Esophagus (tissue), 2 donors: ENCODE measurements around the gene GNA14. TPM values are rescaled to one million over a fixed set of nuclear protein-coding genes. Genes with fewer than 3 reads are reported as not detected.
"Not testable (repeated sequence)": the region's sequence is repeated elsewhere in the genome, so short reads cannot be mapped to it uniquely, and the experiment has no call there.

Experiments
- H3K27ac ChIP-seq, 2 donors: one replicate each; pipeline ENCODE4 v1.5.1; 2013; ENCODE audit warnings: low read depth in 2 of 2, mild to moderate bottlenecking in 2 of 2, inconsistent platforms in 1 of 2, low read length in 1 of 2, moderate library complexity in 1 of 2
- H3K27me3 ChIP-seq, 2 donors: one replicate each; pipeline ENCODE4 v1.6.1; 2013; ENCODE audit warnings: low read length in 2 of 2, control low read depth in 1 of 2, mild to moderate bottlenecking in 1 of 2; ENCODE audit not compliant: insufficient read depth in 2 of 2, control insufficient read depth in 1 of 2
- H3K36me3 ChIP-seq, 2 donors: one replicate each; pipeline ENCODE4 v1.6.1; 2013; ENCODE audit warnings: low read length in 1 of 2; ENCODE audit not compliant: control insufficient read depth in 2 of 2, insufficient read depth in 2 of 2
- H3K4me1 ChIP-seq, 2 donors: one replicate each; pipeline ENCODE4 v1.6.1; 2013; ENCODE audit warnings: low read length in 1 of 2; ENCODE audit not compliant: control insufficient read depth in 2 of 2, insufficient read depth in 2 of 2
- H3K4me3 ChIP-seq, 2 donors: one replicate each; pipeline ENCODE4 v1.5.1; 2013; ENCODE audit warnings: low read length in 2 of 2, mild to moderate bottlenecking in 2 of 2, low read depth in 1 of 2, moderate library complexity in 1 of 2
- H3K9me3 ChIP-seq, 2 donors: one replicate each; pipeline ENCODE4 v1.6.1; 2013; ENCODE audit warnings: mild to moderate bottlenecking in 2 of 2, low read depth in 1 of 2, low read length in 1 of 2, moderate library complexity in 1 of 2; ENCODE audit not compliant: control insufficient read depth in 2 of 2, insufficient read depth in 1 of 2
- WGBS, 2 donors: extraction: QIAGEN DNeasy Blood & Tissue Kit; methylation state at CpG; one replicate each; pipeline ENCODE4 v1.1.7; 2013; 5-methylcytosine and 5-hydroxymethylcytosine counted together
- polyA plus RNA-seq, 2 donors: library from polyadenylated mRNA; stranded (reverse); fragments of 200-250 nt; gene quantifications; one replicate each; pipeline ENCODE4 v1.2.3, GENCODE V29; 2013
- donor health status: healthy with polysubstance abuse.
- donor health status: Bipolar disorder and iron deficiency.

Gene GNA14
- polyA plus RNA-seq, 2 donors = 0.94 to 1.9 TPM

DNA sequence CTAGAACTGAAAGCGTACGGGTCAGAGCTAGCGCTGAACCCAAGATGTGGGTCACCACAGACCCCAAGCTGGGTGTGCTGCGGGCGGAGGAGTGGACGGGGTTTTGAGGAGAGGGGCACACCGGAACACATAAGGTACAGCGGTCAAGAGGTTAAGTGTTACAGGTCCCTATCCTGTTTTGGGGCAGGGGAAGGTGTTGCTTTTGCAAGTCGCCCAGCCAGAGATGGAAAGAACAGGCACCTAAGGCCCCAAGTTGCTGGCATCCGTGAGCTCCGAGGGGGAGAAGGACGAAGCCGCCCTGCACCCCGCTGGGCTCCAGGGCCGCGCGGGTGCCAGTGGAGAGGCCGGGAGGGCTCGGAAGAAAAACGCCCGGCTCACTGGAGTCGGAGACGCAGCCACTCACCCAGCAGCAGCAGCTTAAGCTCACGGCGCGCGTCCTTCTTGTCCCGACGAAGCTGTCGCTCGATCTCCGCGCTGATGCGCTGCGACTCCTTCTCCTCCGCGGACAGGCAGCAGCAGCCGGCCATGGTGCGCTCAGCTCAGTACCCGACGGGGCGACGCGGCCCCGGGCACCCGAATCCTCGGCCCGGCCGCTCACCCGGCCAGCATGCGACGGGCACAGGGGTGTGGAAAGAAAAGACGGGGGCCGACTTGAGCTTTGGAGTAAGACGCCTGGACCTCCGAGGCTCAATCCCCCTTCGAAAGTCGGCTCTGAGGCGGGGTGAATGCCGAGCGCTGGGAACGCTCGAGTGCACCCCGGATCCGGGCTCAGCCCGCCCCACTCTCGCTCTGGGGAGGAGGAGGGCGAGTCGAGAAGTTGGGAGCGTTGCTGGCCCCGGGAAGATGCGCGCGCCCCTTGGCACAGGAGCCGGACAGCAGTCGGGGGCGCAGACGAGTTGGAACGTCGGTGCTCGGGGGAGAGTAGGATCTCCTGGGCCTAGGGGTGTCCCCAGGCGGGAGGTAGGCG is 572 bp downstream of the GNA14 start:
- Histone ChIP-seq H3K4me3 (peak overlapping the region; percentile 56 to 60), H3K4me1 (no peaks in the 10 kb centered on the region), H3K27ac (peak overlapping the region; percentile 18 to 29), H3K36me3 (no peaks in the 10 kb centered on the region), H3K9me3 (no peaks in the 10 kb centered on the region), H3K27me3 (peaks cover 0 to 2% of the 10 kb centered on the region in 2 donors)
- 18% methylated on average over 83 of the region's 83 CpGs for WGBS, 2 donors

DNA sequence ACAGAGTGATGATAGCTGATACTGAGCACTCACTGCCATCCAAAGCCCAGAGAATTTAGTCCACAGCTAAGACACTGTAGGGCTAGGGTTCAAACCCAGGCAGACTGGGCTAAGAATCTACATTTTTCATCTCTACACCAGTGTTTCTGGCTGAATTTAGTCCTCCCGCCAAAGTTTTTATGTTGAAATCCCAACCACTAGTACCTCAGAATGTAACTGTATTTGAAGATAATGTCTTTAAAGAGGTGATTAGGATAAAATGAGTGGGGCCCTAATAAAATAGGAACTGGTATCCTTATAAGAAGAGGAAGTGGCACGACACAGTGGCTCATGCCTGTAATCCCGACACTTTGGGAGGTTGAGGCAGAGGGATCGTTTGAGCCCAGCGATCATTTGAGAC is 4.3 kb downstream of the GNA14 start:
- H3K9me3 ChIP-seq = no peaks in the 10 kb centered on the region
- no peaks in the 10 kb centered on the region for H3K36me3 ChIP-seq
- 92 to 95% methylated on average over 5 of the region's 5 CpGs for WGBS, 2 donors
- H3K4me3 ChIP-seq = no peak overlapping the region
- no peaks in the 10 kb centered on the region for H3K4me1 ChIP-seq
- H3K27ac ChIP-seq = no peak overlapping the region
- peaks cover 0 to 2% of the 10 kb centered on the region in 2 donors for H3K27me3 ChIP-seq

DNA sequence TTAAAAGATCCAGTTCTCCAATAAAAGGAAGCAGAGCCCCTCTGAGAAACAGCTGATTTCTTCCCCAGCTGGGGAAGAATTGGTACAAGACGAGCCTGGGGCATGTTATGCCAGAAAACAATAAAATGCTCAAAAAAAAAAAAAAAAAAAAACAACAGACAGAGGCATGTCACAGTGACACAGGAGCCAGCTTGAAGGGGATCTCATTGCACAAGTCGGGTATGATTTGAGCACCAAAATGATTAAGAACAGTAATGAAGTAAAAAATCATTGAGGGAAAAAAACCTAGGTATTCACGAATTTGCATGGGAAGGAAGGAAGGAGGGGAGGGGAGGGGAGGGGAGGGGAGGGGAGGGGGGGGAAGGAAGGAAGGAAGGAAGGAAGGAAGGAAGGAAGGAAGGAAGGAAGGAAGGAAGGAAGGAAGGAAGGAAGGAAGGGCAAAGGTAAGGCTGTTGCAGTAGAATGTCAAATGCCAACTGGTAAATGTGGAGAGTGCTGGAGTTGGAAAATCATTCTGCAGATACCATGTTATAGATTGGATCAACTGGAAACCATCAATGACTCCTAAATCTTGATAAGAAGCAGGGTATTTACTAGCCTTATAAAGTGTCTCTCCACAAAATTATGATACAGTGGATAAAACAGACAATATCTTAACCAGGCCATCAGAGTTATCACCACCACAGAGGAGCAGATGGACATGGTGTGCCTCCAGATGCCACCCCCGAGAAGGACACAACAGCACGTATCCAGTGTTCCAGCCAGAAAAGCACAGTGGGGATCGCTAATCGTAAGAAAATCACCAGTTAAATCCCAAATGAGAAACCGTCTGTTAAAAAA is 7.2 kb downstream of the GNA14 start:
- H3K36me3 ChIP-seq = no peaks in the 10 kb centered on the region
- no peaks in the 10 kb centered on the region for H3K9me3 ChIP-seq
- no peak overlapping the region for H3K27ac ChIP-seq
- no peak overlapping the region for H3K4me3 ChIP-seq
- 76 to 79% methylated on average over 8 of the region's 8 CpGs for WGBS, 2 donors
- H3K27me3 ChIP-seq = no peaks in the 10 kb centered on the region
- no peaks in the 10 kb centered on the region for H3K4me1 ChIP-seq

GRCh38 chr9:77632652-77633051 is 15.5 kb downstream of the GNA14 start:
- no peak overlapping the region for H3K27ac ChIP-seq
- no peak overlapping the region for H3K4me3 ChIP-seq
- H3K36me3 ChIP-seq = no peaks in the 10 kb centered on the region
- WGBS, 2 donors = 86 to 99% methylated on average over 5 of the region's 5 CpGs
- no peaks in the 10 kb centered on the region for H3K4me1 ChIP-seq
- H3K9me3 ChIP-seq = no peaks in the 10 kb centered on the region
- no peaks in the 10 kb centered on the region for H3K27me3 ChIP-seq

DNA sequence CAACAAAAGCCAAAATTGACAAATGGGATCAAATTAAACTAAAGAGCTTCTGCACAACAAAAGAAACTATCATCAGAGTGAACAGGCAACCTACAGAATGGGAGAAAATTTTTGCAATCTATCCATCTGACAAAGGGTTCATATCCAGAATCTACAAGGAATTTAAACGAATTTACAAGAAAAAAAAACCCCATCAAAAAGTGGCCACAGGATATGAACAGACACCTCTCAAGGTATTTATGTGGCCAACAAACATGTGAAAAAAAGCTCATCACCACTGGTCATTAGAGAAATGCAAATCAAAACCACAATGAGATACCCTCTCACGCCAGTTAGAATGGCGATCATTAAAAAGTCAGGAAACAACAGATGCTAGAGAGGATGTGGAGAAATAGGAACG is 19.3 kb downstream of the GNA14 start:
- not testable (repeated sequence) for H3K36me3 ChIP-seq, H3K27me3 ChIP-seq, H3K27ac ChIP-seq, H3K9me3 ChIP-seq, H3K4me3 ChIP-seq, H3K4me1 ChIP-seq
- WGBS, 2 donors = 86 to 95% methylated on average over 4 of the region's 4 CpGs

DNA sequence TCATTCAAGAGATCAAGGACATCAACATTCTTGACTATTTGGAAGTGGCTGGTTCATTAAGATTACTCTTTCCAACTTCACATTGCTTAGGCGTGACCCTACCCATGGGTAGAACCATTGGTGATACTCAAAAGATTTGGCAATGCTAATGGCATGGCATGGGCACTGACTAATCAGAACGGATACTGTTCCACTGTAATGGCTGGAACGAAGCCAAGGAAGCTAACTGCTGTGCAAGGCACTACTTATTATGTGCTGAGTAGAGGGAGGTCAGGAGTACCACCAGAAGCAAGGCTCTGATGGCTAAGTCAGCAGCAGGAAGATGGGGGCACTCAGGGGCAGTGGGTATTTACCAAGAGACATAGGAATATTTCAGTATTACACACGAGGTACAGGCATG is 31.9 kb downstream of the GNA14 start:
- Histone ChIP-seq H3K4me3 (no peak overlapping the region), H3K9me3 (no peaks in the 10 kb centered on the region), H3K27ac (no peak overlapping the region), H3K4me1 (no peaks in the 10 kb centered on the region), H3K27me3 (no peaks in the 10 kb centered on the region), H3K36me3 (no peaks in the 10 kb centered on the region)
- 60 to 66% methylated on average over 4 of the region's 4 CpGs for WGBS, 2 donors

DNA sequence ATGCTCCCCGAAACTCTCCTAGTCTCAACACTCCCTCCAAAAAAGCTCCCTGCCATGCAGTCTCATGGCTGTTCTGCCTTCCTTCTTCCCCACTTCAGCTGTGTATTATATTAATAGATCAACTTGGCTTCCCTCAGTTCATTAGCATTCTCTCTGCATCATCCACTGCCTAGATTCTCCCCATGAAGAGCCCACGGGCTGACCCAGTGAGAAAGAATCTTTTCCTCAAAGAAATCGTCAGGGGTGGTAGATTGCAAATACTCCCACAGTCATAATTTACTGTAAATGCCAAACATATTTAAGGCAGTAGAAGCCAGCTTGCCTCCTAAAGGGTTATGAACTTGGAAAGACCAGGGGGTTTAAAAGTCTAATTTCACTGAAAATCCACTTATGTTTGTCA is 33.5 kb downstream of the GNA14 start:
- no peaks in the 10 kb centered on the region for H3K27me3 ChIP-seq
- no peak overlapping the region for H3K27ac ChIP-seq
- WGBS, 2 donors = 69 to 72% methylated on average over 3 of the region's 3 CpGs
- H3K4me1 ChIP-seq = no peaks in the 10 kb centered on the region
- H3K9me3 ChIP-seq = no peaks in the 10 kb centered on the region
- no peak overlapping the region for H3K4me3 ChIP-seq
- H3K36me3 ChIP-seq = no peaks in the 10 kb centered on the region

- H3K27me3 ChIP-seq = no peaks in the 10 kb centered on the region
- H3K27ac ChIP-seq = peak overlapping the region in 1 of 2 donors; percentile 18
- H3K9me3 ChIP-seq = no peaks in the 10 kb centered on the region
- no peaks in the 10 kb centered on the region for H3K4me1 ChIP-seq
- no peaks in the 10 kb centered on the region for H3K36me3 ChIP-seq
- 46 to 48% methylated on average over 2 of the region's 2 CpGs for WGBS, 2 donors
- H3K4me3 ChIP-seq = no peak overlapping the region
These were observed 41.6 kb downstream of the GNA14 start for GRCh38 chr9:77606526-77606925.

DNA sequence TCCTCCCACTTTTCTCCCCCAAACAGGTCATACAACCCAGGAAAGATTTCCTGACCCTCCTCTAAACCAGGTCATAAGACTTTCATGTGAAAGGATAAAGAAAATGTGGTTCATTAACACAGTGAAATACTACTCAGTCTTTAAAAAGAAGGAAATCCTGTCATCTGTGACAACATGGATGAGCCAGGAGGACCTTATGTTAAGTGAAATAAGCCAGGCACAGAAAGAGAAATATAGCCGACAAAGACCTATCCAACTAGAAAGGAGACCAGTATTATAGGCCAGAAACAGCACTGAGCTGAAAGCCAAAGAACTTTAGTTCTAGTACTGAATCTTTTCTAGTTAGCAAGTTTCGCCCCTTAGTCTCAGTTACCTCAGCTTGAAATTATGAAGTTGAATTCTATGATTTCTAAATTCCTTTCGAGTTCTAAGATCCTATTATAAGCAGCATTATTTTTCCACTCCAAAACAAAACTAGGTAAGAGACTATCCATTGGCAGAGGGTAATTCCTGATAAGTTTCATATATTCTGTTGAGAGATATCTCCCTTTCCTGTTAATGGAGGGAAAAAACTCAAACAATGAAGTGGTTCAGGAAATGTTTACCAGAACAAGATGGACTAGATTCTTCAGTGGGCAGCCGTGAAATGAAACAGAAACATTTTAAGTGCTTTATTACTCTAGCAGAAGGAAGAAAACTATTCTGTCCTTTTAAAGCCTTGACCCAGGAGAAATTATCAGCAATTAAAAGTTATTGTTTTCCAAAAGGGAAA is 42.5 kb downstream of the GNA14 start:
- Histone ChIP-seq H3K4me1 (no peaks in the 10 kb centered on the region), H3K27ac (no peak overlapping the region), H3K4me3 (no peak overlapping the region), H3K36me3 (no peaks in the 10 kb centered on the region), H3K9me3 (no peaks in the 10 kb centered on the region), H3K27me3 (no peaks in the 10 kb centered on the region)
- 66 to 69% methylated on average over 4 of the region's 4 CpGs for WGBS, 2 donors
